WTC11 (cell line): ENCODE results near the gene CACNA1A. TPM values are rescaled to one million over a fixed set of nuclear protein-coding genes. Genes with fewer than 3 reads are reported as not detected.

Source experiments
- ATAC-seq: fragments of 200-7000 bp; cut with Tn5 transposase; 2 replicates; pipeline ENCODE4 v1.10.0; 2021; ENCODE audit warnings: mild to moderate bottlenecking, moderate library complexity
- CTCF ChIA-PET: fragments of 300-600 bp; sonication (Branson Sonifier 250); formaldehyde crosslinking; loops from one replicate; lab custom pipeline; 2021; ENCODE audit warnings: antibody characterized with exemption; lab: Charles Lee
- POLR2A ChIA-PET: fragments of 350-600 bp; sonication (Branson Sonifier 250); formaldehyde crosslinking; loops from one replicate; lab custom pipeline; 2021; ENCODE audit warnings: antibody characterized with exemption; lab: Charles Lee
- DNase-seq: peaks from one replicate; pipeline ENCODE4 v3.0.0; 2021; ENCODE audit warnings: low spot score
- H3K27ac Mint-ChIP-seq: 2 replicates; pipeline ENCODE4 v1.8.0; 2021; ENCODE audit warnings: mixed read lengths
- H3K27me3 Mint-ChIP-seq: 2 replicates; pipeline ENCODE4 v1.8.0; 2021; ENCODE audit warnings: low read depth, mild to moderate bottlenecking, moderate library complexity, mixed read lengths
- H3K36me3 Mint-ChIP-seq: 2 replicates; pipeline ENCODE4 v1.8.0; 2021; ENCODE audit warnings: mixed read lengths
- H3K4me1 Mint-ChIP-seq: 2 replicates; pipeline ENCODE4 v1.8.0; 2022; ENCODE audit warnings: mixed read lengths
- H3K4me3 Mint-ChIP-seq: 2 replicates; pipeline ENCODE4 v1.8.0; 2021; ENCODE audit warnings: mild to moderate bottlenecking, moderate library complexity, mixed read lengths
- H3K9me3 Mint-ChIP-seq: 2 replicates; pipeline ENCODE4 v1.8.0; 2021; ENCODE audit warnings: mixed read lengths
- AFF4 ChIP-seq: sonication (generic); formaldehyde crosslinking; IDR thresholded peaks from 2 replicates; pipeline ENCODE4 v1.8.1; 2023; ENCODE audit warnings: mild to moderate bottlenecking, missing genetic modification reagents, borderline replicate concordance
- CREB1 ChIP-seq: sonication (generic); formaldehyde crosslinking; IDR thresholded peaks from 2 replicates; pipeline ENCODE4 v1.8.0; 2023; ENCODE audit warnings: mild to moderate bottlenecking, missing genetic modification reagents
- CTCF ChIP-seq: fragments of 200-600 bp; IDR thresholded peaks from 2 replicates; pipeline ENCODE4 v1.8.0; 2022; ENCODE audit warnings: antibody characterized with exemption
- FOXJ3 ChIP-seq: sonication (generic); formaldehyde crosslinking; IDR thresholded peaks from 2 replicates; pipeline ENCODE4 v1.9.0; 2021; ENCODE audit warnings: missing genetic modification reagents, mild to moderate bottlenecking, borderline replicate concordance
- GABPB1 ChIP-seq: sonication (generic); formaldehyde crosslinking; IDR thresholded peaks from 2 replicates; pipeline ENCODE4 v1.8.1; 2023; ENCODE audit warnings: mild to moderate bottlenecking, missing genetic modification reagents
- GRHL2 ChIP-seq: fragments of 250-450 bp; sonication (Bioruptor Pico); IDR thresholded peaks from 2 replicates; pipeline ENCODE4 v1.8.0; 2022; ENCODE audit warnings: mild to moderate bottlenecking, moderate library complexity; ENCODE audit not compliant: insufficient replicate concordance, severe bottlenecking
- HMGA2 ChIP-seq: fragments of 250-450 bp; sonication (Bioruptor Pico); IDR thresholded peaks from 2 replicates; pipeline ENCODE4 v1.4.0; 2021; ENCODE audit warnings: mild to moderate bottlenecking, moderate library complexity
- IRF1 ChIP-seq: sonication (generic); formaldehyde crosslinking; IDR thresholded peaks from 2 replicates; pipeline ENCODE4 v1.8.0; 2023; ENCODE audit warnings: missing genetic modification reagents
- MAX ChIP-seq: sonication (generic); formaldehyde crosslinking; IDR thresholded peaks from 2 replicates; pipeline ENCODE4 v1.8.0; 2022; ENCODE audit warnings: mild to moderate bottlenecking, missing genetic modification reagents
- NFATC4 ChIP-seq: fragments of 250-450 bp; sonication (Bioruptor Pico); IDR thresholded peaks from 2 replicates; pipeline ENCODE4 v1.9.0; 2021; ENCODE audit warnings: mild to moderate bottlenecking
- NFE2L1 ChIP-seq: sonication (generic); formaldehyde crosslinking; IDR thresholded peaks from 2 replicates; pipeline ENCODE4 v1.8.1; 2023; ENCODE audit warnings: missing genetic modification reagents
- NR2C2 ChIP-seq: sonication (generic); formaldehyde crosslinking; IDR thresholded peaks from 2 replicates; pipeline ENCODE4 v1.8.0; 2022; ENCODE audit warnings: mild to moderate bottlenecking, missing genetic modification reagents
- OVOL2 ChIP-seq: fragments of 250-450 bp; sonication (Bioruptor Pico); IDR thresholded peaks from 2 replicates; pipeline ENCODE4 v1.9.0; 2021; ENCODE audit warnings: mild to moderate bottlenecking, borderline replicate concordance
- RELA ChIP-seq: sonication (generic); formaldehyde crosslinking; IDR thresholded peaks from 2 replicates; pipeline ENCODE4 v1.8.1; 2022; ENCODE audit warnings: missing genetic modification reagents, mild to moderate bottlenecking, borderline replicate concordance
- SMAD4 ChIP-seq: sonication (generic); formaldehyde crosslinking; IDR thresholded peaks from 2 replicates; pipeline ENCODE4 v1.8.0; 2022; ENCODE audit warnings: mild to moderate bottlenecking, missing genetic modification reagents
- TEAD4 ChIP-seq: sonication (generic); formaldehyde crosslinking; IDR thresholded peaks from 2 replicates; pipeline ENCODE4 v1.8.0; 2022; ENCODE audit warnings: mild to moderate bottlenecking, missing genetic modification reagents
- ZBTB43 ChIP-seq: sonication (generic); formaldehyde crosslinking; IDR thresholded peaks from 2 replicates; pipeline ENCODE4 v1.8.1; 2023; ENCODE audit warnings: mild to moderate bottlenecking, missing genetic modification reagents
- ZMAT4 ChIP-seq: fragments of 250-450 bp; sonication (Bioruptor Pico); IDR thresholded peaks from 2 replicates; pipeline ENCODE4 v1.9.0; 2021; ENCODE audit warnings: mild to moderate bottlenecking
- ZNF281 ChIP-seq: sonication (generic); formaldehyde crosslinking; IDR thresholded peaks from 2 replicates; pipeline ENCODE4 v1.8.0; 2023; ENCODE audit warnings: mild to moderate bottlenecking, missing genetic modification reagents
- ZNF317 ChIP-seq: sonication (generic); formaldehyde crosslinking; IDR thresholded peaks from 2 replicates; pipeline ENCODE4 v1.8.1; 2023; ENCODE audit warnings: low read depth, mild to moderate bottlenecking, moderate library complexity, missing genetic modification reagents, borderline replicate concordance
- total RNA-seq: library from RNA; stranded (reverse); gene quantifications from 3 replicates; pipeline ENCODE4 v1.2.3, GENCODE V29; 2021
- TF ChIP-seq, protein P1 (sequence below): sonication (generic); formaldehyde crosslinking; IDR thresholded peaks from 2 replicates; pipeline ENCODE4 v1.8.0; 2022; ENCODE audit warnings: mild to moderate bottlenecking, missing genetic modification reagents

The CACNA1A gene
- total RNA-seq, 1 experiment from 2014 or later, result 28.9 TPM

DNA sequence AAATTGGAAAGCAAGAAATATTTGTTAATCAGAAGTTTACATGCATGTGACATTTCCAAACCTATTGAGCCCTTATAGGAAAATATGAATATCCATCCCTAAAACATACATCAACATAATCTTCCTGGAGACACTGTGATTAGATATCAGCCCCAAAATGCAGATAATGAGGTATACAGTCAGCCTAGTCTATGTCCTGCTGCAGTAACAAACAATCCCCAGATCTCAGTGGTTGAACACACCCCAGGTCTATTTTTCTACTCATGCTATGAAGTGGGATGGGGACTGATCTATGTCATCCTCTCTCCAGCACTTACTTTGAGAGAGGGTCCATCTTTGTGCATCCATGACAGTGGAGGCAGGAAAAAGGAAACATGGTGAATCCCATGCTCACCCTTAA, 31.2 kb downstream of the CACNA1A start (continued):
- TF ChIP-seq CTCF (no peak), AFF4 (CRISPR knock-in tag) (no peak), NR2C2 (CRISPR knock-in tag) (no peak)
- TF ChIP-seq, protein P1, sequence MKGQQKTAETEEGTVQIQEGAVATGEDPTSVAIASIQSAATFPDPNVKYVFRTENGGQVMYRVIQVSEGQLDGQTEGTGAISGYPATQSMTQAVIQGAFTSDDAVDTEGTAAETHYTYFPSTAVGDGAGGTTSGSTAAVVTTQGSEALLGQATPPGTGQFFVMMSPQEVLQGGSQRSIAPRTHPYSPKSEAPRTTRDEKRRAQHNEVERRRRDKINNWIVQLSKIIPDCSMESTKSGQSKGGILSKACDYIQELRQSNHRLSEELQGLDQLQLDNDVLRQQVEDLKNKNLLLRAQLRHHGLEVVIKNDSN (CRISPR knock-in tag), result no peak

GRCh38 chr19:13466697-13467096, 39.6 kb downstream of the CACNA1A start:
- H3K27me3 Mint-ChIP-seq, result no peaks in the 10 kb centered on the region
- no peaks in the 10 kb centered on the region for H3K36me3 Mint-ChIP-seq
- ATAC-seq, result no peak

GRCh38 chr19:13463296-13463695, 43.0 kb downstream of the CACNA1A start:
- peaks cover 44% of the 10 kb centered on the region for H3K4me1 Mint-ChIP-seq
- POLR2A ChIA-PET, result no interaction called here
- no peak for ATAC-seq
- peak; percentile 78 for DNase-seq
- CTCF ChIA-PET, result no interaction called here
- no peak overlapping the region for H3K27ac Mint-ChIP-seq
- H3K36me3 Mint-ChIP-seq, result no peaks in the 10 kb centered on the region
- H3K4me3 Mint-ChIP-seq, result no peak overlapping the region
- H3K27me3 Mint-ChIP-seq, result no peaks in the 10 kb centered on the region
- no peaks in the 10 kb centered on the region for H3K9me3 Mint-ChIP-seq
- TF ChIP-seq ZNF317 (CRISPR knock-in tag) (no peak), GABPB1 (no peak), ZMAT4 (CRISPR knock-in tag) (no peak), IRF1 (peak; percentile 44; the same call in 1 of the 2 replicates), MAX (CRISPR knock-in tag) (no peak), CREB1 (CRISPR knock-in tag) (0 out of 2 replicates have a peak, but pooled peaks have one; percentile 32), NFATC4 (no peak), TEAD4 (CRISPR knock-in tag) (0 out of 2 replicates have a peak, but pooled peaks have one; percentile 24), FOXJ3 (CRISPR knock-in tag) (no peak), ZBTB43 (CRISPR knock-in tag) (no peak), SMAD4 (no peak), RELA (CRISPR knock-in tag) (no peak)

More at GRCh38 chr19:13466697-13467096, 39.6 kb downstream of the CACNA1A start:
- ChIA-PET POLR2A (interaction anchor here (0.6 kb wide), 1 partner anchor 28 kb away, joined by 3 read pairs; no protein-coding TSS in a partner anchor), CTCF (no interaction called here)
- no peak overlapping the region for H3K4me3 Mint-ChIP-seq
- no peak for TF ChIP-seq OVOL2
- TF ChIP-seq ZNF281, result no peak
- no peak for TF ChIP-seq NFE2L1 (CRISPR knock-in tag)
- TF ChIP-seq HMGA2 (CRISPR knock-in tag), result peak; percentile 10; the same call in 1 of the 2 replicates
- no peak for TF ChIP-seq GRHL2 (CRISPR knock-in tag)
- no peaks in the 10 kb centered on the region for H3K9me3 Mint-ChIP-seq
- DNase-seq, result no peak
- peaks cover 11% of the 10 kb centered on the region for H3K4me1 Mint-ChIP-seq
- no peak overlapping the region for H3K27ac Mint-ChIP-seq
